Right kidney (tissue), 1 donor: ENCODE measurements around the gene PSPH.

Experiments used
- DNase-seq: peaks from one replicate; pipeline ENCODE4 v3.0.0-alpha.2; 2016

Gene PSPH

DNA sequence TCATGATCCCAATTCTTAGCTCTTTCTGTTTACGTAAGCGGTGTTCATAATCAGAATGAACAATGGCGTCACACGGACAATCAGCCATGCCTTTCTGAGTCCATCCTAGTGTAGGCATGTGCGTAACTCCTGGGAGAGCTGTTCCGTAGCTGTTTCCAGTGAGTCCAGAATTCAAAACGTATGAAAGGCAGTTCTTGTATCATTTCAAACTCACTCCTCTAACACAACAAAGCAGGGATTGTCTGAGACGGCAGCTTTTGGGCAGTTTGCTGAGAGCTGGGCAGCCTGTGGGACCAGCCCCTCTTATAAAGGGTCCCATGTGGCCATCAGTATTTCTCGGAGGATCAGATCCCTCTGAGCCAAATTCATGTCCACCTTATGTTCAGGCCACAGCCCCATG, 43.4 kb downstream of the PSPH start:
- DNase-seq = no peak

DNA sequence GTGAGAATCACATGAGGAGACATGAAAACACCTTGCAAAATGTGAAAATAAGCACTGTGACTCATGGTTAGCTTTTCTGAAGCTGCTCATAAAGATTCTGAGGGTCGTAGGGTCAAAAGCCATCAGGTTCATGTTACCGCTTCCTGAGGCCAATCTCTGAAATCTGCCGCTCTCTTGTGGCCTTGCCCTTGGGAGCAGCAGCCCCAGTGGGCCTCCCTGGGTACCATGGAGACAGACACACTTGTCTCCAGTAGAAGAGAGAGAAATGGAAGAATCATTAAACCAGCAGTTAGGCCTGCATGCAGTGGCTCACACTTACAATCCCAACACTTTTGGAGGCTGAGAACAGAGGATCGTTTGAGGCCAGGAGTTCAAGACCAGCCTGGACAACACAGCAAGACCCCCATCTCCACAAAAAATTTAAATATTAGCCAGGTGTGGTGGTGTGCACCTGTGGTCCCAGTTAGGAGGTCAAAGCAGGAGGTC, 44.0 kb downstream of the PSPH start:
- DNase-seq = no peak

DNA sequence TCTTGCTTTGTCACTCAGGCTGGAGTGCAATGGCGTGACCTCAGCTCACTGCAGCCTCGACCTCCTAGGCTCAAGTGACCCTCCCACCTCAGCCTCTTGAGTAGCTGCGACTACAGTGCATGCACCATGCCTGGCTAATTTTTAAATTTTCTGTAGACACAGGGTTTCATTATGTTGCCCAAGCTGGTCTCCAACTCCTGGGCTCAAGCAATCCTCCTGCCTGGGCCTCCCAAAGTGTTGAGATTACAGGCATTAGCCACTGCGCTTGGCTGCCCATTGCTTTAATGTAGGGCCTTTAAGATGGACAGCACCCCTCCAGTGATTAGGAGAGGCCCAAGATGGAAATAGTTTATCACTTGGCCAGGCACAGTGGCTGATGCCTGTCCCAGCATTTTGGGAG, 47.5 kb downstream of the PSPH start:
- no peak for DNase-seq

DNA sequence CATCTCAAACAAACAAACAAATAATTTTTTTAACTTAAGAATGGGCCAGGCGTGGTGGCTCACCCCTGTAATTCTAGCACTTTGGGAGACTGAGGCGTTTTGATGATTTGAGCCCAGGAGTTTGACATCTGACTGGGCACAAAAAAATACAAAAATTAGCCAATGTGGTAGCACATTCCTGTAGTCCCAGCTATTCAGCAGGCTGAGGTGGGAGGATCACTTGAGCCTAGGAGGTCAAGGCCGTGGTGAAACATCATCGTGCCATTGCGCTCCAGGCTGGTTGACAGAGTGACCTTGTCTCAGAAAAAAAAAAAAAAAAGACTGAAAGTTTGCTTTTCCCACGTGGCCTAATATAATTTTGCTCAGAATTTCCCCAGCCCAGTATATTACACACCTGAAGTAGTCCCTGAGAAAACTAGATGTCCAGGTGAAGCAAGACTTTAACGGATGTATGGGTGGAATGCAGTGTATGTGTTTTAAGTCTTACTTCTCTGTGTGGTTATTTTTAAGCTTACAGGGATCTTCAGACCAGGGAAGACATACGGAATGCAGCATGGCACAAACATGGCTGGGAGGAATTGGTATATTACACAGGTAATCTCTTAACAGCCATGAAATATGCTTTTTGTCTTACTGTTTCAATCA, 54.3 kb downstream of the PSPH start:
- DNase-seq = no peak

DNA sequence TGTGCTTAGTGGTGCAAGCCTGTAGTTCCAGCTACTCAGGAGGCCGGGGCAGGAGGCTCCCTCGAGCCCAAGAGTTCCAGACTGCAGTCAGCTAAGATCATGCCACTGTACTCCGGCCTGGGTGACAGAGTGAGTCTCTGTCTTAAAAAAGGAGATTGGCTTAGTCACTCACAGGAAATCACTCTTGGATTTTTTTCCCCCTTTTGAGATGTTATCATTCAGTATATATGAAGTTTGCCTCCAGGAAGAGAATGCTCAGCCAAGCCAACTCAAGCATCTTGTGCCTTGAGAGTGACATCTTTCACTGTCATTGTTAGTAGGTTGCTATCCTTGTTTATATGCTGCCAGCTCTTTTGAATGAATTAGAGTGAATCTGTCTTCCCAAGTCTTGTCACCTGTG, 58.9 kb downstream of the PSPH start:
- no peak for DNase-seq

DNA sequence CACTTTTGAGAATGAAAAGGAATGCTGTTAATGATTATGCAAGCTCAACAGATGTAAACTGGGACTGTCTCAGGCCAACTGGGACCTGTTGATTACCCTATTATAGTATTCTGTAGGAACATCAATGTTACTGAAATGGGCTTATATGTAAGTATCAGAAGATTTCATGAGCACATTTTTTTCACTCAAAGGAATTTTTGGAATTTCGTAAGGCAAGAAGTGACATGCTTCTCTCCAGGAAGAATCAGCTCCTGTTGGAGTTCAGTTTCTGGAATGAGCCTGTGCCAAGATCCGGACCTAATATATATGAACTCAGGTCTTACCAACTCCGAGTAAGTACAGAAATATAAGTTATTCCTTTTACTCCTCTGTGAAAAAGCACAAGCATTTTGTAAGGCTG, 67.7 kb downstream of the PSPH start:
- DNase-seq = no peak

DNA sequence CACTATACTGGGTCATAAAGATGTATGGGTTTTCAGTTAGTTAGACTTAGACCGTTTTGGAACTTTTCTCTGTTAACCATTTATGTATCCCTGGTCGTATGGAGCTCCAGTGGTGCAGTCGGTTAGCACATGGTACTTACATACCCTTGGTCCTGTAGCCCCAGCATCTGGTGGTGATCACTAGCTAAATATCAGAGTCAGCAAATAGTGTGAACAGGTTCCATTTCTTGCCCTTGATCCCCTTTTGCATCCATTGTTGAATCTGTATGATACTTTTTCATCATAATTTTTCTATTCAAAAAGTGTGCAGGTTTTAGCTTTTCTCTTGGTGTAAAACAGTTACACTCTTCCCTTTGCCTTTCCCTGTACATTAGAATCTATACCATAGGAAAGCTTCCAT, 71.0 kb downstream of the PSPH start:
- DNase-seq = no peak

DNA sequence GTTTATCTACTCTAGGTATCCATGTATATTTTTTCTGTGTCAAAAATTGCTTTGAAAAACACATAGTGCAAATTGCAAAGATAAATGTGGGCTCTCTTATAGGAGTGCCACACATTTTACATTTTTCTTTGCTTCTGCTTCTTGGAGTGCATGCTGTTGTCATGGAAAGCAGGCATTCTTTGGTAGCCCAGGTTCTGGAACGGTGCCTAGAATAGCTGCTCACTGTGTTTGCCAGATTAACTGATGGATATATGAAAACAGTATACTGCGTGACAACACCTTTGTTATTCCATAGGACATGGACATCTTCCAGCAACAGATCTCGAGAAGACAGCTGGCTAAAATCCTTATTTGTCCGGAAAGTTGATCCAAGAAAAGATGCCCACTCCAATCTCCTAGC, 73.4 kb downstream of the PSPH start:
- no peak for DNase-seq

DNA sequence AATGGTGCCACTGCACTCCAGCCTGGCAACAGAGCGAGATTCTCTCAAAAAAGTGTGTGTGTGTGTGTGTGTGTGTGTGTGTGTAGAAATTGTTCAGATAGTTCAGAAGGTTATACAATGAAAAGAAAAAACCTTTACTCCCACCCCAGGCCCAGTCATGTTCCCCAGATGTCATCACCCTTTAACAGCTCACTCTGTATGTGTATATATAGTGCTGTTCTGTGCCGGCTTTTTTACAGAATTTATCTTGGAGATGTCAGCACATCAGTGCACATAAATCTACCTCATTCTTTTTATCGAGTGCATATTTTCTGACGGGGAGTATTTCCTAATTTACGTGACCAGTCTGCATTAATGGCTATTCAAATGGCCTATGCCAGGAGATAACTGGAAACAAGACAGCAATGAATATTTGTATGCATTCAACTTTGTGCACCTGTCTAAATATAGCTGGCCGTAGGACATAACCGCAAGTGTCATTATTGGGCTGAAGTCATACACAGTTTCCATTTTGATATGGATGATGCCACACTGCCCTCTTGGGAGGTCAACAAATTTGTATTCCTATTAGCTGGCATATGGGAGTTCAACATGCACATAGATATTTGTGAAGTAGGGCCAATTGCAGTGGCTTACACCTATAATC, 75.1 kb downstream of the PSPH start:
- DNase-seq = no peak

DNA sequence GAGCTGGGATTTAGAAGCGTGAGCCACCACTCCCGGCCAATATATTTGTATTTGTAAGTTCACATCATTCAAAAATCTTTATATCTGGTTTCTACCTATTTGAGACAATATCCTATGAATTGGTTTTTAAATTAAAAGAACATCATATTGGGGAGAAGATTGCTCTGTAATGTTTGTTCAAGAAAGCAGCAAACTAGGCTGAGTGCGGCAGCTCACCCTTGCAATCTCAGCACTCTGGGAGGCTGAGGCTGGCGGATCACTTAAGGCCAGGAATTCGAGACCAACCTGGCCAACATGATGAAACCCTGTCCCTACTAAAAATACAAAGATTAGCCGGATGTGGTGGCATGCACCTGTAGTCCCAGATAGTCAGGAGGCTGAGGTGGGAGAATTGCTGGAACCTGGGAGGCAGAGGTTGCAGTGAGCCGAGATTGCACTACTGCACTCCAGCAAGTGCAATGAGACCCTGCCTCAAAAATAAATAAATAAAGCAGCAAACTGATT, 77.4 kb downstream of the PSPH start:
- no peak for DNase-seq

DNA sequence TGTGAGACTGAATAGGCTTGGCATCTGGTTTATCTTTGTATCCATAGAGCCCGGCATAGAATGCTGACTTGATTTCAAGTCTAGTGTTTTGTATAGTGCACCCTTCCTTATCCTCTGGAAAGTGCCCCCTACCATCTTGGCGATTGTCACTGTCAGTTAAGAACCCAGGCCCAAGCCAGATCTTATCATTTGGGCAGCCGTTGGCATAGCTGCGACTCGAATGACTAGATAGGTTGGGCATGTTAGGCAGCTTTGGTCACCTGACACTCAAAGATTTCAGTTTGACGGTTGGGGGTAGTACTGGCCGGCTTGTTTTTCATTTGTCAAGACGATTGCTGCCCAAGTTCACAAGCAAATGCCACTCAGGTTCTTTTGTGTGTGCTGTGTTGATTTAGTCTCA, 80.3 kb downstream of the PSPH start:
- DNase-seq = no peak

DNA sequence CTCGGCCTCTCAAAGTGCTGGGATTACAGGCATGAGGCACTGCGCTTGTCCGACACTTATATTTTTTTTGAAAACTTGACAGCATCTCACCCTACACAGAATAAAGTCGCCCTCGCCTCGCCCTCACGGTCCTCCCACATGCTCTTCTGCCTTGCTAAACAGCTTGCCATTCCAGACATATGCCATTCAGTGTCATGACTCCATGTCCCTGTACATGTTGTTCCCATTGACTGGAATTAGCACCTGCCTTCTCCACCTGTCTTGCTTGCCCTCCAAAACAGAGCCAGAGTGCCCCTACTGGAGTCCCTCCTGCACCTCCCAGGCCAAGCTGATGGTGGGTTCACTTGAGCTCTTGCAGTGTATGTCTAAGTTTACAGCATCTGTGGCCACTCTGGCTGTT, 80.7 kb downstream of the PSPH start:
- DNase-seq = no peak

DNA sequence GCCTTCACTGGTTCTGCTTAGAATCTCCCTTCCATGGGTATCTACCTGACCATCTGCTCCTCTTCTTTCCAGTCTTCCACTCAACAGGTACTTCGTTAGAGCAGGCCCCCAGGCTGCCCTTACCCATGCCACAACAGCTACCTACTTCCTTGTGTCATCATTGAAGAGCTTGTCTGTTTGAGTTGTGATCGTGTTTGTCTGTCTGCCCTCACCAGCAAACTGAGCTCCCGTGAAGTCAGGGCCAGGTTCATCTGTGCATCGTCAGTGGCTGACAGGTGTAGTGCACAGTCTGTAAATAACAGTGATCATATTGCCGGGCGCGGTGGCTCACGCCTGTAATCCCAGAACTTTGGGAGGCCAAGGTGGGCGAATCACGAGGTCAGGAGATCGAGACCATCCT, 81.9 kb downstream of the PSPH start:
- no peak for DNase-seq

DNA sequence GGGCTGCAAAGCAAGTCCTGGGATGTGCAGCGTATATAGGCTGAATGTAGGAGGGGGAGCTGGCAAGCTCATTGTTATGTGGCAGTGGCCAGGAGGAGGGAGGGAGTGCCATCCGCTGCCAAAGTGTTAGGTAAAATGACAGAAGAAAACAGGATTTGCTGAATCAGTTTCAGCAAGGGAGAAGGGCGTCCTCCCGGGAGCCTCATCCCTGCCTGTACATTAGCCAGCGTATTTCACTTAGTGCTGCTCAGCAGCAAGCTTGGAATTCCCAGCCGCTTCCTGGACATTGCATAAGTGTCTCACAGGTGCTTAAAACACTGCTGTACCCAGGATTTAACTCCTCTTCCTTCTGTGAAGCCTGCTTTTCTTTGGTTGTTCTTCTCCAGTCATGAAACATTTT, 84.4 kb downstream of the PSPH start:
- no peak for DNase-seq

DNA sequence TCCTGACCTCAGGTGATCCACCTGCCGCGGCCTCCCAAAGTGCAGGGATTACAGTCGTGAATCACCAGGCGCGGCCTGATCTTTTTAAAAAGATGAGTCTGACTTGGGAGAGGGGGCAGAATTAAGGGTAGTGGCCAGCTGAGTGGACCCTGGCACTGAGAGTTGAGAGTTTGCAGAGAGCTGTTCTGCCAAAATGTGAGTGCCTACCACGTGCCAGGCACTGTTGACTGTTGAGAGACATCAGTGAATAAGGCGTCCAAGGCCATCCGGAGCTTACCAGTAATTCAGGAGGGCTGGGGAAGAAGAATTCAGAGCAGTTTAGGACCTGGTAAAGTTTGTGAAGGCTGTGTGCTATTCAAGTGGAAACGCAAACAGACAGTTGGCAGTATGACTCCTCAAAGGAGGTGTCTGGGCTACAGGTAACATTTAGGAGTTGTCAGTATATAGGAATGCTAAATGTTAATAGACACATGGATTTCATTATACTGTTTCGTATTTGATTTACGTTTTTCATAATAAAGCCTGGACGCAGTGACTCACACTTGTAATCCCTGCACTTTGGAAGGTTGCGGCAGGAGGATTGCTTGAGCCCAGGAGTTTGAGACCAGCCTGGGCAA, 85.3 kb downstream of the PSPH start:
- no peak for DNase-seq

DNA sequence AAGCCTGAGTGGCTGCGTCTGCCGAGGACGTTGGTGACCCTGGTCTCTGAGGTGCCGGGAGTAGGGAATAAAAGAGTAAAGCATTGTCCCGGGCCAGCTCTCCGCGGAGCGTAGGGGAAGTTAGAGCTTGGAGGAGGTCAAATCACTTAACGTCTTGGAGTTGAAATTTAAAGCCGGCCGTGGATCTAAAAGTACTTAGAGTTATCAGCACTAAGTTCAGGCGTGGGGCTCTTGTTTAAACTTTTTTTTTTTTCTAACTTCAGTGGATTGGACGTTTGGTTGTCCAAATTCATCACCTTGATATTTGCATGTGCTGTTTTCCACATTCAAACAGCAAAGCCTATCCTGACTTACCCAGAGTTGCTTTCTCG, 86.2 kb downstream of the PSPH start:
- DNase-seq = peak; percentile 83

DNA sequence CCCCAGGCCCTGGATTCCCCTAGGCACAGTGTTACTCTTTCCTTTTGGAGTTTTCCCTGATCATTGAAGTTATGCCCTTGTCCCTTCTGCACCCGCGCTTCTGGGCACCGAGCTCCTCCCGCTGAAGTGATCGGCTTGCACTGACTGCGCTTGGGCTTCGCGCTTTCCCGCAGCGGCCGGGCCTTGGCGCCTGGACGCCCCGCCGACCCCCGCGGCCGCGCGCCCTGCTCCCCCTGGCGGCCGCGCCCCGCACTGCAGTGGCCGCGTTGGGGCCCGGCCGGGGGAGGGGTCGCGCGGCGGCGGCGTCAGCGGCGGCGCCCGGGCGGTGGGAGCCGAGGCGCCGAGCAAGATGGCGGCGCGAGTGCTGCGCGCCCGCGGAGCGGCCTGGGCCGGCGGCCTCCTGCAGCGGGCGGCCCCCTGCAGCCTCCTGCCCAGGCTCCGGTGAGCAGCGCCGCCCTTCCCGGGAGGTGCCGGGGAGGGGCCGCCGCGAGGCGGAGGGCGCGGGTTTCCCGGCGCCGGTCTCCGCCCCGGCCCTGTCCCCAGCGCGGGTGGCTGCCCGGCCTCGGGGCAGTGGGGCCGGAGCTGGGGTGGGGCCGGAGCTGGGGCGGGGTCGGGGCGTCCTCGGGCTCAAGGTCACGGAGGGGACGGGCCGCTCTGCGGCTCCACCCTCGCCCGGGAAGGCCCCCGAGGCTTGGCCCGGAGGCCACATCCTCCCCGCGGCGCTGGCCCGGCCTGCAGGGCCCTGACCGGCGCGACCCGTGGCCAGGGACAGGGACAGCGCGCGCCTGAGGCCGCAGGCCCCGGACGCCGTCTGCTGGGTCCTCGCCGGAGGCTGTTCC, 86.8 kb downstream of the PSPH start, which contains the start of gene NIPSNAP2:
TSS of gene NIPSNAP2 (plus strand) at position 325 of the 839 bp plus-strand sequence. CDS start at position 350, 25 bp downstream.
- peak; percentile 64 for DNase-seq

DNA sequence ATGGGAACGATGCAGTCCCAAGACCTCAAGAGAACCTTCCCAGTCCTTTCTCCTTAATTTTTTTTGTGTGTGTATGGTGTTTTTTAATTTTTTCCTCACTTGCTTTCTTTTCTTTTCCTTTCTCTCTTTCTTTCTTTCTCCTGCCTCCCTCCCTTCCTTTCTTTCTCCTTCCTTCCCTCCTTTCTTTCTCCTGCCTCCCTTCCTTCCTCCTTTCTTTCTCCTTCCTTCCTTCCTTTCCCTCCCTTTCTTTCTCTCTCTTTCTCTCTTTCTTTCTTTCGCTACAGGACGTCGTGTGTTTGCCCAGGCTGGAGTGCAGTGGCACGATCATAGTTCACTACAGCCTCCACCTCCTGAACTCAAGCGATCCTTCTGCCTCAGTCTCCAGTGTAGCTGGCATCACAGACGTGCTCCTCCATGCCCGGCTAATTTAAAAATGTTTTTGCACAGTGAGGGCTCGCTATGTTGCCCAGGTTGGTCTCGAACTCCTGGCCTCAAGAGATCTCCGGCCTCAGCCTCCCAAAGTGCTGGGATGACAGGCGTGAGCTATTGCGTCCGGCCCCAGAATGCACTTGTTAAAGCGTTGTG, 87.6 kb downstream of the PSPH start:
- peak; percentile 9 for DNase-seq

DNA sequence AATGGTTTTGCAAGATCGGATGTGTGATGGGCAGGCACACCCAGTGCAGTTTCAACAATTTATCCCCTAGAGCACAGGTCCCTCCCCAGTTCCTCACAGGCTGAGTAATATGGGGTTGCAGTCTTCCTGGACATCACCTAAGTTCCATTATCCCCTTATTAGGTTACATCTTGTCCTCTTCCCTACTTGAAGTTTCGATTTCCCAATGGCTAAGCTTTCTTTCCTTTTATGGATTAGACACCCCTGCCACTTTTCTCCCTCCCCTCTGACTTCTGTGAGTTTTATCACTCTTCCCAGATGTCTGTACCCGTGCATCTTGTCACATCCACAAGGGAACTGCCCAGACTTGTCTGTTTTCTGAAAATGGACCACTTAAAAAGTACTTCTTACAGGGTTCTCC, 89.2 kb downstream of the PSPH start:
- DNase-seq = no peak
